A549 (cell line): ENCODE measurements around the gene ADRA2A. TPM values are rescaled to one million over a fixed set of nuclear protein-coding genes. Genes with fewer than 3 reads are reported as not detected.

Experiments
- ATAC-seq, 2 experiments: fragments of 200-7000 bp in 1 of 2; fragments of >200 bp in 1 of 2; cut with Nextera tagmentation in 1 of 2; cut with Tn5 transposase in 1 of 2; 3 replicates each; pipeline versions ENCODE4 v1.8.0 to v1.9.1; 2018 to 2020; ENCODE audit warnings: mild to moderate bottlenecking in 1 of 2, moderate library complexity in 1 of 2
- CTCF ChIA-PET: fragments of 300-600 bp; sonication (Branson Sonifier 250); formaldehyde crosslinking; extraction: SDS; loops from one replicate; lab custom pipeline; 2021; ENCODE audit warnings: antibody characterized with exemption, inconsistent platforms; lab: Yijun Ruan, JAX
- POLR2A ChIA-PET: fragments of 350-600 bp; formaldehyde crosslinking; extraction: SDS; loops from one replicate; lab custom pipeline; 2021; ENCODE audit warnings: antibody characterized with exemption, inconsistent platforms; lab: Yijun Ruan, JAX
- DNase-seq, 2 experiments: peaks; one replicate each; pipeline versions ENCODE4 v3.0.0 to v3.0.0-alpha.2; 2011 to 2016; ENCODE audit warnings: low read depth in 1 of 2, low spot score in 1 of 2
- FAIRE-seq: peaks from 2 replicates; lab custom pipeline; 2011; peaks lifted over from hg19 to GRCh38; lab: Jason Lieb, UNC
- H3K27ac ChIP-seq, 2 experiments: fragments of >200 bp; sonication (Bioruptor Twin); formaldehyde crosslinking; 3 replicates each; pipeline ENCODE4 v1.5.1; 2016 to 2017
- H3K4me1 ChIP-seq: fragments of >200 bp; sonication (Bioruptor Twin); formaldehyde crosslinking; 3 replicates; pipeline ENCODE4 v1.6.1; 2016
- H3K4me2 ChIP-seq: fragments of >200 bp; sonication (Bioruptor Twin); formaldehyde crosslinking; 3 replicates; pipeline ENCODE4 v1.6.1; 2016
- H3K4me3 ChIP-seq: fragments of >200 bp; sonication (Bioruptor Twin); formaldehyde crosslinking; 3 replicates; pipeline ENCODE4 v1.5.1; 2016
- H3K9me3 ChIP-seq: fragments of >200 bp; sonication (Bioruptor Twin); formaldehyde crosslinking; 3 replicates; pipeline ENCODE4 v1.6.1; 2016
- CBX2 ChIP-seq: fragments of 200-600 bp; sonication (generic); IDR thresholded peaks from 2 replicates; pipeline ENCODE4 v1.6.1; 2016; ENCODE audit warnings: low read depth, mild to moderate bottlenecking, borderline replicate concordance
- CEBPB ChIP-seq, 2 experiments: fragments of >200 bp in 1 of 2; sonication (Bioruptor Twin) in 1 of 2; formaldehyde crosslinking in 1 of 2; IDR thresholded peaks; 2 replicates each; pipeline ENCODE4 v1.6.1; 2012 to 2016
- CHD4 ChIP-seq: fragments of 200-600 bp; sonication (generic); IDR thresholded peaks from 2 replicates; pipeline ENCODE4 v1.6.1; 2016; ENCODE audit warnings: antibody characterized with exemption, mild to moderate bottlenecking, borderline replicate concordance
- EHMT2 ChIP-seq: fragments of 200-600 bp; sonication (generic); IDR thresholded peaks from 2 replicates; pipeline ENCODE4 v1.6.1; 2016; ENCODE audit warnings: antibody characterized with exemption, low read depth, mild to moderate bottlenecking, moderate library complexity
- FOSB ChIP-seq: fragments of 250-450 bp; sonication (Bioruptor Pico); IDR thresholded peaks from 2 replicates; pipeline ENCODE4 v1.5.0; 2020; ENCODE audit warnings: mild to moderate bottlenecking, moderate library complexity
- GATA3 ChIP-seq: IDR thresholded peaks from 2 replicates; pipeline ENCODE4 v1.6.1; 2012; ENCODE audit warnings: borderline replicate concordance
- HOXB13 ChIP-seq: fragments of 250-450 bp; sonication (Bioruptor Pico); IDR thresholded peaks from 2 replicates; pipeline ENCODE4 v1.5.0; 2020; ENCODE audit warnings: low read depth, mild to moderate bottlenecking, moderate library complexity
- KDM5A ChIP-seq: fragments of 200-600 bp; sonication (generic); IDR thresholded peaks from 2 replicates; pipeline ENCODE4 v1.6.1; 2016; ENCODE audit warnings: antibody characterized with exemption, mild to moderate bottlenecking
- MAFK ChIP-seq: fragments of 450-650 bp; IDR thresholded peaks from 2 replicates; pipeline ENCODE4 v1.6.1; 2014; ENCODE audit not compliant: partially characterized antibody
- MAZ ChIP-seq: fragments of 150-350 bp; IDR thresholded peaks from 2 replicates; pipeline ENCODE4 v1.6.1; 2014; ENCODE audit warnings: antibody characterized with exemption, low read depth, low read length, borderline replicate concordance
- MYC ChIP-seq: IDR thresholded peaks from 2 replicates; pipeline ENCODE4 v1.6.1; 2012; ENCODE audit warnings: mild to moderate bottlenecking, inconsistent platforms, low read length, improper control_type of control experiment, borderline replicate concordance
- NPAS2 ChIP-seq: fragments of 250-450 bp; sonication (Bioruptor Pico); IDR thresholded peaks from 2 replicates; pipeline ENCODE4 v1.8.0; 2022; ENCODE audit warnings: mild to moderate bottlenecking, moderate library complexity, borderline replicate concordance
- PBX3 ChIP-seq: IDR thresholded peaks from 2 replicates; pipeline ENCODE4 v1.6.1; 2012
- POLR2A ChIP-seq: IDR thresholded peaks from 2 replicates; pipeline ENCODE4 v1.6.1; 2012; ENCODE audit warnings: mild to moderate bottlenecking, low read length
- POLR2AphosphoS2 ChIP-seq: conservative IDR thresholded peaks from 2 replicates; pipeline ENCODE4 v1.6.1; 2012; ENCODE audit warnings: low read length, improper control_type of control experiment, inconsistent platforms
- RCOR1 ChIP-seq: fragments of 150-350 bp; IDR thresholded peaks from 2 replicates; pipeline ENCODE4 v1.6.1; 2014; ENCODE audit warnings: antibody characterized with exemption, low read length, low read depth
- RFX5 ChIP-seq: fragments of 450-650 bp; IDR thresholded peaks from 2 replicates; pipeline ENCODE4 v1.7.1; 2014; ENCODE audit warnings: antibody characterized with exemption, mild to moderate bottlenecking, moderate library complexity
- USF2 ChIP-seq: fragments of 450-650 bp; IDR thresholded peaks from 2 replicates; pipeline ENCODE4 v1.6.1; 2014; ENCODE audit warnings: antibody characterized with exemption
- ZNF302 ChIP-seq: fragments of 250-450 bp; sonication (Bioruptor Pico); IDR thresholded peaks from 2 replicates; pipeline ENCODE4 v1.9.0; 2021; ENCODE audit warnings: inconsistent platforms, mild to moderate bottlenecking, moderate library complexity
- ZSCAN20 ChIP-seq: fragments of 250-450 bp; sonication (Bioruptor Pico); IDR thresholded peaks from 2 replicates; pipeline ENCODE4 v1.8.0; 2022; ENCODE audit warnings: mild to moderate bottlenecking, moderate library complexity
- WGBS: methylation state at CpG from one replicate; pipeline ENCODE4 v1.1.6; 2017; ENCODE audit errors: missing lambda C conversion rate; 5-methylcytosine and 5-hydroxymethylcytosine counted together
- polyA plus RNA-seq, 4 experiments: library from polyadenylated mRNA; depleted of rRNA in 3 of 4; stranded (reverse); fragments of >200 nt; fragmentation: RNase III in 1 of 4; extraction: RNeasy Plus Mini Kit Qiagen cat#74134 plus additional on column Dnase treatment in 1 of 4; gene quantifications; 2 replicates in 3 of 4; 3 replicates in 1 of 4; pipeline ENCODE4 v1.2.3, GENCODE V29; 2011 to 2017
- TF ChIP-seq, protein P1 (sequence below): fragments of >200 bp; sonication (Bioruptor Twin); formaldehyde crosslinking; IDR thresholded peaks from 3 replicates; pipeline ENCODE4 v1.5.1; 2016
- TF ChIP-seq, protein P2 (sequence below): fragments of 250-450 bp; sonication (Bioruptor Pico); IDR thresholded peaks from 2 replicates; pipeline ENCODE4 v1.5.0; 2020; ENCODE audit warnings: low read depth, mild to moderate bottlenecking, moderate library complexity

ADRA2A gene
- polyA plus RNA-seq, 2 of the 4 experiments (the other 2 are of a cell fraction): not detected

DNA sequence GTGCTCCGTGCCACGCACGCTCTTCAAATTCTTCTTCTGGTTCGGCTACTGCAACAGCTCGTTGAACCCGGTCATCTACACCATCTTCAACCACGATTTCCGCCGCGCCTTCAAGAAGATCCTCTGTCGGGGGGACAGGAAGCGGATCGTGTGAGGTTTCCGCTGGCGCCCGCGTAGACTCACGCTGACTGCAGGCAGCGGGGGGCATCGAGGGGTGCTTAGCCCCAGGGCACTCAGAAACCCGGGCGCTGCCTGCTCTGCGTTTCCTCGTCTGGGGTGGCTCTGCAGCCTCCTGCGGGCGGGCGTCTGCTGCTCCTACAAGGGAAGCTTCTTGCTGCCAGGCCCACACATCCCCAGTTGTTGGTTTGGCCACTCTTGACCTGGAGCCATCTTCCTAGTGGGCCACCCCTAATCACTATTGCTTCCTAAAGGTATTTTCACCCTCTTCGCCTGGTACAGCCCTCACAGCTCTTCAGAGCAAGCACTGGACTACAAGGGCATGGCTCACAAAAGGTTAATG lies 2.5 kb downstream of the ADRA2A start:
- DNase-seq (no peak), FAIRE-seq (no peak)
- Histone ChIP-seq H3K27ac (no peak overlapping the region), H3K4me1 (0 out of 3 replicates have a peak, but pooled peaks cover 4% of the 10 kb centered on the region), H3K9me3 (no peaks in the 10 kb centered on the region)
- CTCF ChIA-PET: no interaction called here
- WGBS: 89% methylated on average over 26 of the region's 28 CpGs
- TF ChIP-seq MAZ: no peak
- TF ChIP-seq RFX5: no peak
- no peak for TF ChIP-seq CEBPB (IDR thresholded peaks at IDR 0.05)
- TF ChIP-seq, protein P1, sequence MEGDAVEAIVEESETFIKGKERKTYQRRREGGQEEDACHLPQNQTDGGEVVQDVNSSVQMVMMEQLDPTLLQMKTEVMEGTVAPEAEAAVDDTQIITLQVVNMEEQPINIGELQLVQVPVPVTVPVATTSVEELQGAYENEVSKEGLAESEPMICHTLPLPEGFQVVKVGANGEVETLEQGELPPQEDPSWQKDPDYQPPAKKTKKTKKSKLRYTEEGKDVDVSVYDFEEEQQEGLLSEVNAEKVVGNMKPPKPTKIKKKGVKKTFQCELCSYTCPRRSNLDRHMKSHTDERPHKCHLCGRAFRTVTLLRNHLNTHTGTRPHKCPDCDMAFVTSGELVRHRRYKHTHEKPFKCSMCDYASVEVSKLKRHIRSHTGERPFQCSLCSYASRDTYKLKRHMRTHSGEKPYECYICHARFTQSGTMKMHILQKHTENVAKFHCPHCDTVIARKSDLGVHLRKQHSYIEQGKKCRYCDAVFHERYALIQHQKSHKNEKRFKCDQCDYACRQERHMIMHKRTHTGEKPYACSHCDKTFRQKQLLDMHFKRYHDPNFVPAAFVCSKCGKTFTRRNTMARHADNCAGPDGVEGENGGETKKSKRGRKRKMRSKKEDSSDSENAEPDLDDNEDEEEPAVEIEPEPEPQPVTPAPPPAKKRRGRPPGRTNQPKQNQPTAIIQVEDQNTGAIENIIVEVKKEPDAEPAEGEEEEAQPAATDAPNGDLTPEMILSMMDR: no peak
- TF ChIP-seq GATA3: no peak
- TF ChIP-seq, protein P2, sequence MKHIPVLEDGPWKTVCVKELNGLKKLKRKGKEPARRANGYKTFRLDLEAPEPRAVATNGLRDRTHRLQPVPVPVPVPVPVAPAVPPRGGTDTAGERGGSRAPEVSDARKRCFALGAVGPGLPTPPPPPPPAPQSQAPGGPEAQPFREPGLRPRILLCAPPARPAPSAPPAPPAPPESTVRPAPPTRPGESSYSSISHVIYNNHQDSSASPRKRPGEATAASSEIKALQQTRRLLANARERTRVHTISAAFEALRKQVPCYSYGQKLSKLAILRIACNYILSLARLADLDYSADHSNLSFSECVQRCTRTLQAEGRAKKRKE (CRISPR knock-in tag): no peak
- no peak for TF ChIP-seq CBX2
- TF ChIP-seq NPAS2 (CRISPR knock-in tag): no peak
- TF ChIP-seq FOSB (CRISPR knock-in tag): no peak
- no peak for TF ChIP-seq ZNF302 (CRISPR knock-in tag)
- no peak for TF ChIP-seq POLR2AphosphoS2
- TF ChIP-seq USF2: no peak
- TF ChIP-seq CHD4: no peak
- no peak for TF ChIP-seq MYC
- no peak for TF ChIP-seq KDM5A
- no peak for TF ChIP-seq RCOR1
- TF ChIP-seq, all 56 proteins: peak for 0
- Histone ChIP-seq H3K4me3 (no peak overlapping the region), H3K4me2 (no peak overlapping the region)
- no peak for ATAC-seq
- POLR2A ChIA-PET: no interaction called here

DNA sequence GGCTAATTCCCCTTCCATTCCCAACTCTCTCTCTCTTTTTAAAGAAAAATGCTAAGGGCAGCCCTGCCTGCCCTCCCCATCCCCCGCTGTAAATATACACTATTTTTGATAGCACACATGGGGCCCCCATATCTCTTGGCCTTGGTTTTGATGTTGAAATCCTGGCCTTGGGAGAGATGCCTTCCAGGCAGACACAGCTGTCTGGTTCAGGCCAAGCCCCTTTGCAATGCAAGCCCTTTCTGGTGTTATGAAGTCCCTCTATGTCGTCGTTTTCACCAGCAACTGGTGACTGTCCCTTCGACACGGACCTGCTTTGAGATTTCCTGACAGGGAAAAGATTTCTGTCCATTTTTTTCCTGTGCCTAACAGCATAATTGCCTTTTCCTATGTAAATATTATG lies 3.0 kb downstream of the ADRA2A start:
- ChIA-PET POLR2A (no interaction called here), CTCF (no interaction called here)
- 72% methylated on average over 5 of the region's 5 CpGs for WGBS
- Histone ChIP-seq H3K4me2 (no peak overlapping the region), H3K27ac (no peak overlapping the region), H3K4me1 (0 out of 3 replicates have a peak, but pooled peaks cover 4% of the 10 kb centered on the region), H3K9me3 (no peaks in the 10 kb centered on the region), H3K4me3 (no peak overlapping the region)
- FAIRE-seq (no peak), ATAC-seq (no peak), DNase-seq (no peak)
- TF ChIP-seq POLR2AphosphoS2: no peak
- no peak for TF ChIP-seq MAZ
- TF ChIP-seq GATA3: no peak
- TF ChIP-seq EHMT2: no peak

- Histone ChIP-seq H3K9me3 (no peaks in the 10 kb centered on the region), H3K4me1 (0 out of 3 replicates have a peak, but pooled peaks cover 4% of the 10 kb centered on the region), H3K27ac (no peak overlapping the region), H3K4me2 (no peak overlapping the region), H3K4me3 (no peak overlapping the region)
- POLR2A ChIA-PET: no interaction called here
- FAIRE-seq (no peak), DNase-seq (no peak), ATAC-seq (no peak)
- WGBS: 51% methylated on average over 2 of the region's 2 CpGs
- CTCF ChIA-PET: no interaction called here
- TF ChIP-seq GATA3: no peak
- no peak for TF ChIP-seq POLR2A
- TF ChIP-seq ZSCAN20 (CRISPR knock-in tag): no peak
- no peak for TF ChIP-seq ZNF302 (CRISPR knock-in tag)
- no peak for TF ChIP-seq PBX3
- TF ChIP-seq MAFK: peak; percentile 93
- TF ChIP-seq HOXB13 (CRISPR knock-in tag): no peak
Measured at GRCh38 chr10:111080224-111080623, 3.4 kb downstream of the ADRA2A start.
